H9 (cell line): Measurements from ENCODE around the gene USB1. TPM values are rescaled to one million over a fixed set of nuclear protein-coding genes. Genes with fewer than 3 reads are reported as not detected.

Experiments
- DNase-seq: peaks from one replicate; pipeline ENCODE4 v3.0.0-alpha.2; 2017
- H2AFZ ChIP-seq: one replicate; pipeline ENCODE4 v1.6.1; 2013; ENCODE audit warnings: mild to moderate bottlenecking, low read length, control low read depth, moderate library complexity
- H2AK5ac ChIP-seq: 2 replicates; pipeline ENCODE4 v1.6.1; 2013; ENCODE audit warnings: low read length, control low read depth, mixed read lengths; ENCODE audit not compliant: insufficient read length
- H2BK120ac ChIP-seq: one replicate; pipeline ENCODE4 v1.6.1; 2013; ENCODE audit warnings: low read depth, mild to moderate bottlenecking, low read length, control low read depth, inconsistent platforms; ENCODE audit not compliant: poor library complexity, severe bottlenecking
- H2BK12ac ChIP-seq: 2 replicates; pipeline ENCODE4 v1.6.1; 2013; ENCODE audit warnings: low read length, control low read depth, mixed read lengths, low read depth; ENCODE audit not compliant: insufficient read length
- H2BK15ac ChIP-seq: 2 replicates; pipeline ENCODE4 v1.6.1; 2013; ENCODE audit warnings: low read depth, low read length, control low read depth
- H2BK20ac ChIP-seq: one replicate; pipeline ENCODE4 v1.6.1; 2013; ENCODE audit warnings: low read depth, mild to moderate bottlenecking, low read length, control low read depth, inconsistent platforms; ENCODE audit not compliant: poor library complexity, severe bottlenecking
- H2BK5ac ChIP-seq: 2 replicates; pipeline ENCODE4 v1.6.1; 2013; ENCODE audit warnings: low read length, control low read depth, mixed read lengths; ENCODE audit not compliant: insufficient read length
- H3K14ac ChIP-seq: 2 replicates; pipeline ENCODE4 v1.6.1; 2013; ENCODE audit warnings: low read length, control low read depth; ENCODE audit not compliant: insufficient read depth
- H3K18ac ChIP-seq: 2 replicates; pipeline ENCODE4 v1.6.1; 2013; ENCODE audit warnings: low read depth, mild to moderate bottlenecking, mixed read lengths, low read length, control low read depth; ENCODE audit not compliant: insufficient read length
- H3K23ac ChIP-seq: 2 replicates; pipeline ENCODE4 v1.6.1; 2013; ENCODE audit warnings: low read length, control low read depth, mixed read lengths, low read depth; ENCODE audit not compliant: insufficient read length
- H3K23me2 ChIP-seq: 2 replicates; pipeline ENCODE4 v1.6.1; 2013; ENCODE audit warnings: low read depth, mild to moderate bottlenecking, mixed read lengths, low read length, control low read depth; ENCODE audit not compliant: insufficient read length, poor library complexity, severe bottlenecking
- H3K27ac ChIP-seq: 2 replicates; pipeline ENCODE4 v1.5.1; 2013; ENCODE audit warnings: low read length, control low read depth, mixed read lengths, low read depth; ENCODE audit not compliant: insufficient read length
- H3K27me3 ChIP-seq: 2 replicates; pipeline ENCODE4 v1.6.1; 2013; ENCODE audit warnings: low read length, control low read depth, inconsistent platforms; ENCODE audit not compliant: insufficient read depth
- H3K4ac ChIP-seq: 2 replicates; pipeline ENCODE4 v1.6.1; 2013; ENCODE audit warnings: low read depth, mild to moderate bottlenecking, control low read depth, inconsistent platforms, low read length, moderate library complexity
- H3K4me1 ChIP-seq: 2 replicates; pipeline ENCODE4 v1.6.1; 2013; ENCODE audit warnings: low read length, control low read depth, inconsistent platforms; ENCODE audit not compliant: insufficient read depth
- H3K4me2 ChIP-seq: 2 replicates; pipeline ENCODE4 v1.6.1; 2013; ENCODE audit warnings: low read length, control low read depth, mixed read lengths; ENCODE audit not compliant: insufficient read length, insufficient read depth
- H3K56ac ChIP-seq: 2 replicates; pipeline ENCODE4 v1.6.1; 2013; ENCODE audit warnings: low read depth, mild to moderate bottlenecking, mixed read lengths, low read length, control low read depth; ENCODE audit not compliant: insufficient read length
- H3K79me1 ChIP-seq: 2 replicates; pipeline ENCODE4 v1.6.1; 2013; ENCODE audit warnings: low read depth, mild to moderate bottlenecking, moderate library complexity, low read length, control low read depth, inconsistent platforms; ENCODE audit not compliant: insufficient read depth, poor library complexity, severe bottlenecking
- H3K79me2 ChIP-seq: 2 replicates; pipeline ENCODE4 v1.6.1; 2013; ENCODE audit warnings: low read length, control low read depth, inconsistent platforms; ENCODE audit not compliant: insufficient read depth
- H3K9ac ChIP-seq: 2 replicates; pipeline ENCODE4 v1.6.1; 2013; ENCODE audit warnings: low read length, control low read depth, mixed read lengths; ENCODE audit not compliant: insufficient read length; ENCODE audit errors: extremely low read depth
- H3K9me3 ChIP-seq: one replicate; pipeline ENCODE4 v1.6.1; 2013; ENCODE audit warnings: low read depth, low read length, inconsistent platforms; ENCODE audit not compliant: control insufficient read depth
- H3T11ph ChIP-seq: one replicate; pipeline ENCODE4 v1.6.1; 2013; ENCODE audit warnings: mild to moderate bottlenecking, low read length, control low read depth, inconsistent platforms
- H4K20me1 ChIP-seq: one replicate; pipeline ENCODE4 v1.6.1; 2013; ENCODE audit not compliant: control insufficient read depth, insufficient read length, insufficient read depth
- H4K5ac ChIP-seq: 2 replicates; pipeline ENCODE4 v1.6.1; 2013; ENCODE audit warnings: low read depth, mild to moderate bottlenecking, mixed read lengths, low read length, control low read depth; ENCODE audit not compliant: insufficient read length
- H4K8ac ChIP-seq: replicated peaks from 2 replicates; pipeline ENCODE4 v1.6.1; 2013; ENCODE audit warnings: low read length, control low read depth, mixed read lengths, low read depth; ENCODE audit not compliant: insufficient read length
- H4K91ac ChIP-seq: 2 replicates; pipeline ENCODE4 v1.6.1; 2013; ENCODE audit warnings: low read depth, mild to moderate bottlenecking, moderate library complexity, mixed read lengths, low read length, control low read depth; ENCODE audit not compliant: insufficient read length
- H3K27ac Mint-ChIP-seq, 3 experiments: 2 replicates in 2 of 3; 3 replicates in 1 of 3; pipeline ENCODE4 v1.8.0; 2020 to 2021; ENCODE audit warnings: mixed read lengths in 3 of 3, mild to moderate bottlenecking in 1 of 3, moderate library complexity in 1 of 3
- H3K27me3 Mint-ChIP-seq: 2 replicates; pipeline ENCODE4 v1.8.0; 2021; ENCODE audit warnings: low read depth, mild to moderate bottlenecking, moderate library complexity, mixed read lengths
- H3K36me3 Mint-ChIP-seq, 3 experiments: 2 replicates in 2 of 3; 3 replicates in 1 of 3; pipeline ENCODE4 v1.8.0; 2020 to 2021; ENCODE audit warnings: low read depth in 3 of 3, mixed read lengths in 3 of 3; ENCODE audit not compliant: insufficient read depth in 1 of 3
- H3K4me1 Mint-ChIP-seq, 2 experiments: 2 replicates each; pipeline ENCODE4 v1.8.0; 2020; ENCODE audit warnings: mixed read lengths in 2 of 2
- H3K4me3 Mint-ChIP-seq, 2 experiments: 2 replicates in 1 of 2; 3 replicates in 1 of 2; pipeline ENCODE4 v1.8.0; 2020 to 2021; ENCODE audit warnings: mild to moderate bottlenecking in 2 of 2, mixed read lengths in 2 of 2, moderate library complexity in 1 of 2
- H3K9me3 Mint-ChIP-seq, 2 experiments: 2 replicates in 1 of 2; 3 replicates in 1 of 2; pipeline ENCODE4 v1.8.0; 2020; ENCODE audit warnings: mild to moderate bottlenecking in 2 of 2, mixed read lengths in 2 of 2, moderate library complexity in 1 of 2
- CTCF ChIP-seq: fragments of 200-600 bp; sonication (generic); conservative IDR thresholded peaks from 3 replicates; pipeline ENCODE4 v1.8.0; 2021; ENCODE audit warnings: antibody characterized with exemption, mild to moderate bottlenecking
- WGBS: extraction: QIAGEN DNeasy Blood & Tissue Kit; methylation state at CpG from one replicate; pipeline ENCODE4 v1.1.7; 2013; ENCODE audit warnings: missing lambda C conversion rate, low lambda C conversion rate, mixed read lengths; ENCODE audit not compliant: insufficient read length; ENCODE audit errors: extremely low coverage; 5-methylcytosine and 5-hydroxymethylcytosine counted together
- total RNA-seq: library from RNA; stranded (reverse); gene quantifications from 2 replicates; pipeline ENCODE4 v1.2.1, GENCODE V29; 2021

USB1 gene
- total RNA-seq, 1 experiment from 2014 or later, result 65.0 TPM

- no peaks in the 10 kb centered on the region for H3K36me3 Mint-ChIP-seq
- no peak overlapping the region for H3K27ac ChIP-seq
- no peak overlapping the region for H3K9ac ChIP-seq
- H4K20me1 ChIP-seq, result no peaks in the 10 kb centered on the region
- no peak overlapping the region for H3K4me3 Mint-ChIP-seq
- no peak for DNase-seq
- no peaks in the 10 kb centered on the region for H3K23me2 ChIP-seq
- no peaks in the 10 kb centered on the region for H3K9me3 ChIP-seq
- TF ChIP-seq CTCF, result no peak
- no peaks in the 10 kb centered on the region; a peak in 2 of 5 replicates for H3K9me3 Mint-ChIP-seq
- no CpG with 5 or more reads among the region's 5 CpGs for WGBS
- H2AFZ ChIP-seq, result no peak overlapping the region
- no peak overlapping the region for H4K5ac ChIP-seq
- no peak overlapping the region for H2AK5ac ChIP-seq
- no peak overlapping the region for H4K8ac ChIP-seq
- H3K4me1 ChIP-seq, result no peaks in the 10 kb centered on the region
- H4K91ac ChIP-seq, result no peak overlapping the region
- H2BK20ac ChIP-seq, result no peak overlapping the region
- H2BK12ac ChIP-seq, result no peak overlapping the region
- no peak overlapping the region for H3K4ac ChIP-seq
- no peak overlapping the region for H2BK15ac ChIP-seq
- H3K79me1 ChIP-seq, result no peaks in the 10 kb centered on the region
- H3K18ac ChIP-seq, result no peak overlapping the region
- H3K4me1 Mint-ChIP-seq, result peaks cover 3 to 8% of the 10 kb centered on the region in 2 experiments; a peak in 3 of 4 replicates
- no peak overlapping the region for H3K23ac ChIP-seq
- H2BK5ac ChIP-seq, result no peak overlapping the region
- no peak overlapping the region for H3T11ph ChIP-seq
- no peaks in the 10 kb centered on the region for H3K27me3 ChIP-seq
- H3K4me2 ChIP-seq, result no peak overlapping the region
- no peaks in the 10 kb centered on the region for H3K79me2 ChIP-seq
- H2BK120ac ChIP-seq, result no peak overlapping the region
- peak overlapping the region in 1 of 3 experiments; percentile 90; a peak in 1 of 7 replicates for H3K27ac Mint-ChIP-seq
- no peak overlapping the region for H3K56ac ChIP-seq
- no peak overlapping the region for H3K14ac ChIP-seq
- H3K27me3 Mint-ChIP-seq, result peaks cover 9% of the 10 kb centered on the region
Observed at GRCh38 chr16:58056580-58056979, 55.4 kb downstream of the USB1 start.
